HepG2 (cell line): ENCODE results near the gene CCNF.

Experiments used
- CTCF ChIP-seq: sonication (generic); formaldehyde crosslinking; IDR thresholded peaks from 2 replicates; pipeline ENCODE4 v1.5.0; 2020; ENCODE audit warnings: mild to moderate bottlenecking, missing genetic modification reagents, moderate library complexity
- FOXM1 ChIP-seq: sonication (generic); formaldehyde crosslinking; IDR thresholded peaks from 2 replicates; pipeline ENCODE4 v1.5.0; 2020; ENCODE audit warnings: missing genetic modification reagents
- HMGA1 ChIP-seq: sonication (generic); formaldehyde crosslinking; conservative IDR thresholded peaks from 2 replicates; pipeline ENCODE4 v1.4.0; 2020; ENCODE audit warnings: missing genetic modification reagents
- MBD4 ChIP-seq: IDR thresholded peaks from 2 replicates; pipeline ENCODE4 v1.6.1; 2012; ENCODE audit warnings: low read length, inconsistent platforms, borderline replicate concordance
- MXI1 ChIP-seq: IDR thresholded peaks from 3 replicates; pipeline ENCODE4 v1.6.1; 2012; ENCODE audit warnings: low read depth, low read length, inconsistent platforms, borderline replicate concordance
- NR3C1 ChIP-seq: sonication (generic); formaldehyde crosslinking; IDR thresholded peaks from 2 replicates; pipeline ENCODE4 v1.4.0; 2020; ENCODE audit warnings: missing genetic modification reagents
- PPARG ChIP-seq: conservative IDR thresholded peaks from 2 replicates; pipeline ENCODE4 v1.6.1; 2016; ENCODE audit warnings: missing biosample characterization, missing genetic modification reagents
- RBFOX2 ChIP-seq: fragments of 200-400 bp; formaldehyde crosslinking; IDR thresholded peaks from 2 replicates; pipeline ENCODE4 v1.6.1; 2017; ENCODE audit warnings: low read depth, mild to moderate bottlenecking, low read length
- REST ChIP-seq, 2 experiments: IDR thresholded peaks; 2 replicates each; pipeline ENCODE4 v1.6.1; 2011 to 2012; ENCODE audit warnings: low read length in 2 of 2, borderline replicate concordance in 1 of 2, low read depth in 1 of 2, mild to moderate bottlenecking in 1 of 2, moderate library complexity in 1 of 2
- TRIM24 ChIP-seq: sonication (generic); formaldehyde crosslinking; IDR thresholded peaks from 2 replicates; pipeline ENCODE4 v1.8.0; 2022; ENCODE audit warnings: mild to moderate bottlenecking, missing genetic modification reagents
- ZBTB1 ChIP-seq: sonication (generic); formaldehyde crosslinking; IDR thresholded peaks from 2 replicates; pipeline ENCODE4 v1.4.0; 2020; ENCODE audit warnings: missing genetic modification reagents, borderline replicate concordance
- ZHX1 ChIP-seq: sonication (generic); formaldehyde crosslinking; IDR thresholded peaks from 2 replicates; pipeline ENCODE4 v1.8.1; 2022; ENCODE audit warnings: low read depth, mild to moderate bottlenecking, missing genetic modification reagents
- ZNF737 ChIP-seq: sonication (generic); formaldehyde crosslinking; IDR thresholded peaks from 2 replicates; pipeline ENCODE4 v1.5.0; 2020; ENCODE audit warnings: missing genetic modification reagents, mild to moderate bottlenecking, borderline replicate concordance

- no peak for TF ChIP-seq ZBTB1 (CRISPR knock-in tag)
- no peak for TF ChIP-seq CTCF (CRISPR knock-in tag)
- TF ChIP-seq NR3C1 (CRISPR knock-in tag) = no peak
- TF ChIP-seq RBFOX2 = no peak
- no peak for TF ChIP-seq PPARG (CRISPR knock-in tag)
- TF ChIP-seq MBD4 = no peak
- no peak for TF ChIP-seq ZNF737 (CRISPR knock-in tag)
- no peak for TF ChIP-seq ZHX1 (CRISPR knock-in tag)
- no peak for TF ChIP-seq REST (IDR thresholded peaks at IDR 0.05; ENCODE audit: borderline replicate concordance in 1 of 2, low read depth in 1 of 2, low read length in 2 of 2)
- TF ChIP-seq MXI1 = no peak
- TF ChIP-seq TRIM24 (CRISPR knock-in tag) = no peak
- TF ChIP-seq HMGA1 (CRISPR knock-in tag) = no peak
- TF ChIP-seq FOXM1 (CRISPR knock-in tag) = no peak
Measured at GRCh38 chr16:2420035-2420434, 9.2 kb upstream of the CCNF start.
